GM19463 (cell line): ENCODE measurements around the gene ZP3.
"Not testable (repeated sequence)": the region's sequence is repeated elsewhere in the genome, so short reads cannot be mapped to it uniquely, and the experiment has no call there.

ENCODE experiments used
- ATAC-seq: cut with Tn5 transposase; IDR thresholded peaks from one replicate; pipeline ENCODE4 v1.9.1; 2021; ENCODE audit warnings: mild to moderate bottlenecking, moderate library complexity; ENCODE audit not compliant: unreplicated experiment

The ZP3 gene

GRCh38 chr7:76424413-76425111 lies at the start of gene ZP3:
Gene ZP3 (plus strand): TSS chr7:76424950. CDS start chr7:76424965, 15 bp downstream.
- ATAC-seq = peak; percentile 81

GRCh38 chr7:76375251-76375650 lies 49.5 kb upstream of the ZP3 start:
- ATAC-seq = no peak

- ATAC-seq = no peak
Measured at GRCh38 chr7:76377186-76377918, 47.4 kb upstream of the ZP3 start.

- no peak for ATAC-seq
Measured at GRCh38 chr7:76380623-76380966, 44.2 kb upstream of the ZP3 start.

GRCh38 chr7:76381814-76382213 lies 42.9 kb upstream of the ZP3 start:
- no peak for ATAC-seq

GRCh38 chr7:76383089-76383944 lies 41.4 kb upstream of the ZP3 start:
- ATAC-seq = no peak

GRCh38 chr7:76386691-76387260 lies 38.0 kb upstream of the ZP3 start:
- no peak for ATAC-seq

- ATAC-seq = not testable (repeated sequence)
Measured at GRCh38 chr7:76387789-76388188, 37.0 kb upstream of the ZP3 start.

GRCh38 chr7:76390092-76390491 lies 34.7 kb upstream of the ZP3 start:
- ATAC-seq = no peak

GRCh38 chr7:76392531-76393115 lies 32.1 kb upstream of the ZP3 start:
- ATAC-seq = no peak

- ATAC-seq = peak; percentile 88
Measured at GRCh38 chr7:76393116-76394031, 31.4 kb upstream of the ZP3 start.

- no peak for ATAC-seq
Measured at GRCh38 chr7:76394957-76395356, 29.8 kb upstream of the ZP3 start.

- ATAC-seq = not testable (repeated sequence)
Measured at GRCh38 chr7:76395605-76395964, 29.2 kb upstream of the ZP3 start.

GRCh38 chr7:76395965-76396726 lies 28.6 kb upstream of the ZP3 start:
- no peak for ATAC-seq

GRCh38 chr7:76396864-76397263 lies 27.9 kb upstream of the ZP3 start:
- ATAC-seq = no peak

- ATAC-seq = peak; percentile 27
Measured at GRCh38 chr7:76397409-76398183, 27.2 kb upstream of the ZP3 start.

- ATAC-seq = no peak
Measured at GRCh38 chr7:76400248-76400647, 24.5 kb upstream of the ZP3 start.

GRCh38 chr7:76403097-76403496 lies 21.7 kb upstream of the ZP3 start:
- ATAC-seq = not testable (repeated sequence)
